Mucosa of rectum (tissue), 2 donors: ENCODE results near the gene LDLRAP1.

Source experiments
- H3K27ac ChIP-seq, 2 donors: one replicate each; pipeline ENCODE4 v1.7.0; 2013; ENCODE audit warnings: inconsistent platforms in 2 of 2, low read depth in 2 of 2, low read length in 2 of 2
- H3K27me3 ChIP-seq, 2 donors: one replicate each; pipeline ENCODE4 v1.7.0; 2013; ENCODE audit warnings: low read length in 2 of 2; ENCODE audit not compliant: control insufficient read depth in 2 of 2, insufficient read depth in 2 of 2
- H3K36me3 ChIP-seq, 2 donors: one replicate each; pipeline ENCODE4 v1.7.0; 2013; ENCODE audit warnings: low read length in 2 of 2; ENCODE audit not compliant: control insufficient read depth in 2 of 2, insufficient read depth in 2 of 2
- H3K4me1 ChIP-seq, 2 donors: one replicate each; pipeline ENCODE4 v1.7.0; 2013; ENCODE audit warnings: low read length in 2 of 2, mild to moderate bottlenecking in 1 of 2; ENCODE audit not compliant: control insufficient read depth in 2 of 2, insufficient read depth in 2 of 2
- H3K4me3 ChIP-seq, 2 donors: one replicate each; pipeline ENCODE4 v1.7.0; 2013; ENCODE audit warnings: low read length in 2 of 2
- H3K9ac ChIP-seq, 2 donors: one replicate each; pipeline ENCODE4 v1.7.0; 2013; ENCODE audit warnings: low read length in 2 of 2, low read depth in 1 of 2, mild to moderate bottlenecking in 1 of 2
- H3K9me3 ChIP-seq, 2 donors: one replicate each; pipeline ENCODE4 v1.7.0; 2013; ENCODE audit warnings: low read length in 2 of 2; ENCODE audit not compliant: control insufficient read depth in 2 of 2
- donor health status: healthy.
- donor health status: Normal muscosa, but diverticular disease.

Gene LDLRAP1

DNA sequence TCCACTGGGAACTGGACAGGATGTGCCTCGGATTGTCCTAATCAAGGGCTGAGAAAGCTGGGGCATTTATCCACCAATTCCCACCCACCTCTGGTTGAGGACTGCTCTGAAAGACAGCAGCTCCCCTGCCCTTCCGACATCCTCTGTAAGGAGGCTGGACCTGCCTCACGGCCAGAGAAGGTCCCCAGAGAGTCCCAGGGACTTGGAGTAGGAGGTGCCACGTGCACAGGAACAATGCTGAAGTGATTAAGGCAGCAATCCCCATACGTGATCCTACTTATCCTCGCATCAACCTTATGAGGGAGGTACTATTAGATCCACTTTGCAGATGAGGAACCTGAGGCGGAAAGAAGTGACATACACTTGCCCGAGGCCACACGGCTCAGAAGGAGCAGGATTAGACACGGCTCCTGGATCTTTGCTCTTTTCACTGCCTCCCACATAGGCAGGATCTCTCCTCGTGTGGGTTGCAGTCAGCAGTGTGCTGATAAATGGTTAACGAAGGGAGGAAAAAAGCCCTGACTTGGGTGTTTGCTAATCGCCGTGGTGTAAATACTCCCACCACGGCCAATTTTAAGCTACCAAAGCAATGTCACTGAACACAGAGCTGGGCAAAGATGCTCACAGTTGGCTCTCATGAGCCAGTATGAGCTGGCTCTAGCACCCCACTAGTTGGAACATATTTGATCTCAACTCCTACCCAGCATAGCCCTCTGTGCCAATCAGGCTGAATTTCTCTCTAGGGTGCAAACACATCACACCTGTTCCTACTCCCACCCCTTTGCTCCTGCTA lies 18.6 kb upstream of the LDLRAP1 start:
- Histone ChIP-seq H3K9me3 (no peaks in the 10 kb centered on the region), H3K36me3 (no peaks in the 10 kb centered on the region), H3K4me3 (no peak overlapping the region), H3K27me3 (peaks cover 0 to 6% of the 10 kb centered on the region in 2 donors), H3K4me1 (no peaks in the 10 kb centered on the region), H3K27ac (no peak overlapping the region), H3K9ac (no peak overlapping the region)

DNA sequence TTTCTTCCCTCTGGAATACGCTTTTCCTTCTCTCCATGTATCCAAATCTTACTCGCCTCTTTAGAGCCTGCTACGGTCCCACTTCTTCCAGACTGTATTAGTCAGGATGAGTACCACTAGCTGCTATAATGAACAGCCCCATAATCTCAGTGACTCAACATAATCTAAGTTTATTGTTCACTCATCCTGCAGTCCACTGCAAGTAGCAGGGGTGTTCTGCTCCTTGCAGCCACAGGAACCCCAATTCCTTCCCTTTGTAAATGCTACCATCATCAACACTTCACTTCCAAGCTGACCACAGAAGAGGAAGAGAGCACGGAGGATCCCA lies 18.1 kb upstream of the LDLRAP1 start:
- H3K27me3 ChIP-seq = peaks cover 0 to 6% of the 10 kb centered on the region in 2 donors
- no peaks in the 10 kb centered on the region for H3K4me1 ChIP-seq
- no peak overlapping the region for H3K4me3 ChIP-seq
- no peaks in the 10 kb centered on the region for H3K9me3 ChIP-seq
- no peak overlapping the region for H3K27ac ChIP-seq
- H3K36me3 ChIP-seq = no peaks in the 10 kb centered on the region
- H3K9ac ChIP-seq = no peak overlapping the region

DNA sequence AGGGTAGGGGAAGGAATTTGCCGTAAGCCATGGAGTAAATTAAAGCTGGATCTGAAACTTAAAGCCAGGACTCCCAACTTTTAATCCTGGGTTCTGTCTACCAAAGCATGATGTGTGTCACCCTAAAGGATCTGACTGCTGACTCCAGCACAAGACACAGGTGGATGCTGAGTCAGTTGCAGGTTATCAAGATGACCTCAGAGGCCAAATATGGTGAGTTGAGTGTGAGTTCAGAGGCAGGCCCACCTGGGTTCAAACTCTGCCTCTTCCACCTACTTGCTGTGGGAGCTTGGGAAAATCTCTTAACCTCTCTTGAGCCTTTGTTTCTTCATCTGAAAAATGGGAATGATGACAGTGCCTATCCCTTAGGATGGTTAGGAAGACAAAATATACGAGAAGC lies 16.7 kb upstream of the LDLRAP1 start:
- no peaks in the 10 kb centered on the region for H3K4me1 ChIP-seq
- no peak overlapping the region for H3K9ac ChIP-seq
- no peaks in the 10 kb centered on the region for H3K9me3 ChIP-seq
- no peaks in the 10 kb centered on the region for H3K36me3 ChIP-seq
- H3K27me3 ChIP-seq = peaks cover 0 to 6% of the 10 kb centered on the region in 2 donors
- H3K4me3 ChIP-seq = no peak overlapping the region
- H3K27ac ChIP-seq = no peak overlapping the region

DNA sequence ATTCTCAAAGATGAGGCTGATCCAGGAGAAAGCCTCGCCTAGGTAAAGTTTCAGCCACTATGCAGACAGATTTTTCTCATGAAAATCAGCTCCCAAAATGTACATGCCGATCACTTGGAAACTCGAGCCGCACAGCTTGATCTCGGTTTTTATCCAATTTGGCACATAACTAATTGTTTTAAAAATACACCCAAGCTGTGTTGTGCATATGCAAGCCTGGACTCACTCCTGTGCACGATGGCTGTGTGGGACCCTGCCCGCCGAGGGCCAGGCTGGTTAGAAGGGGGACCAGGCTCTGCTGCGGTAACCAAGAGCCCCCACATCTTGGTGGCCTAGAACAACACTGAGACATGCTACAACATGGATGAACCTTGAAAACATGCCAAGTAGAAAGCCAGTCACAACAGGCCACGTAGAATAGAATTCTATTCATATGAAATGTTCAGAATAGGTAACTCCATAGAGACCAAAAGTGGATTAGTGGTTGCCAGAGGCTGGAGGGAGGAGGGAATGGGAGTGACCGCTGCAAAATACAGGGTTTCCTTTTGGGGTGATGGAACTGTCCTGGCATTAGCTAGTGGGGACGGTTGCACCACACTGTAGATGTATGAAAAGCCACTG lies 16.1 kb upstream of the LDLRAP1 start:
- H3K4me1 ChIP-seq = no peaks in the 10 kb centered on the region
- H3K9me3 ChIP-seq = no peaks in the 10 kb centered on the region
- no peak overlapping the region for H3K9ac ChIP-seq
- H3K36me3 ChIP-seq = no peaks in the 10 kb centered on the region
- no peak overlapping the region for H3K4me3 ChIP-seq
- H3K27ac ChIP-seq = no peak overlapping the region
- H3K27me3 ChIP-seq = peaks cover 0 to 6% of the 10 kb centered on the region in 2 donors

DNA sequence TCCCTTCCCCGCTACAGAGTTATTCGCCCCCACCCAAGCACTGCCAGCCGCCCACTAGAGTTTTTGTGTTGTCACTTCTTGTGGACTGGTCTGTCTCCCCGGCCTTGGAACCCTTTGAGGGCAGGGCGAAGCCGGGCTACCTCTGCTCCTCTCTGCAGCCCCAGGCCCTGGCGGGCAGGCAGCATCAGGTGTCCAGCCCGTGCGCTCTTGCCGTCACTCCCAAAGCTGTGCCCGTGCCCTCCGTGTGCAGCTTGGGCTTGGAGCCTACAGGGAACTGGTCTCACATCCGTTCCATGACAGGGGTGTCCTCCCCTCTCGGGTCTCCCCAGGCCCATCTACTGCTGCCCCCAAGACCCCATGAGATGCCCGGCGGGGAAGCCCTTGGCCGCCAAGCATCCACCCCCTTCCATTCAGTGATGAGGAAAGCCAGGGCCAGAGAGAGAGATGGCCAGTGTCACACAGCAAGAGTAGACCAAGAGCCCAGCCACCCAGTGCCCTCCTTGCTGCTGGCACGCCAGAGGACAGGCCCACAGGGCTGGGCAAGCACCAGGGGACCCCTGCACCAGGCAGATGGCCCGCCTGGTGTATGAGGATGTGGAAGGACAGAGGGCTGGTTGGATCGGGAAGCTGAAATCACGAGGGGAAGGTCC lies 15.3 kb upstream of the LDLRAP1 start:
- H3K27me3 ChIP-seq = peaks cover 0 to 6% of the 10 kb centered on the region in 2 donors
- H3K9me3 ChIP-seq = no peaks in the 10 kb centered on the region
- no peak overlapping the region for H3K27ac ChIP-seq
- H3K4me1 ChIP-seq = no peaks in the 10 kb centered on the region
- H3K36me3 ChIP-seq = no peaks in the 10 kb centered on the region
- H3K4me3 ChIP-seq = no peak overlapping the region
- no peak overlapping the region for H3K9ac ChIP-seq

DNA sequence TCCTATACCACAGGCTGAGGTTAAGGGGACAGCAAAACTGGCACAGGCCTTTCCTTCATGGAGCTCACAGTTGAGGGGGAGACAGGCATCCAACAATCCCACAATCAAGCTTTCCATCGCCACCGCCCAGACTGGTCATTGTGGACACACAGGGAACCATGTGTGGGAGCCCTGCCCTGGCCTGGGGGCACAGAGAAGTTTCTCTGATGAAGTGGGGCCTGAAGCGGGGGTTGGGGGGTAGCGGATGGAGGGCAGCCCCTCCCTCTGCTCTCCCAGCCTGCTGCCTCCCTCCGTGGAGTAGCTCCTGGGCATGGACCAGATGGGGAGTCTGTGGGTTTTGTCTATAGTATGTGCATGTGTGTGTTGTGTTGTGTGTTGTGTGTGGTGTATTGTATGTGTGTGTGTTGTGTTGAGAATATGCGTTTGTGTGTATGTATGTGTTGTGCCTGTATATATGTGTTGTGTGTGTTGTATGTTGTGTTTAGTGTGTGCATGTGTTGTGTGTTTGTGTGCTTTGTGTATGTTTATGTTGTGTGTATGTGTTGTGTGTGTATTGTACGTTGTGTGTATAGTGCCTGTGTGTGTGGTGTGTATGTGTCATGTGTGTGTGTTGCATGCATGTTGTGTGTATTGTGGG lies 14.4 kb upstream of the LDLRAP1 start:
- H3K36me3 ChIP-seq = no peaks in the 10 kb centered on the region
- H3K4me1 ChIP-seq = no peaks in the 10 kb centered on the region
- H3K9ac ChIP-seq = no peak overlapping the region
- H3K27ac ChIP-seq = no peak overlapping the region
- no peak overlapping the region for H3K4me3 ChIP-seq
- no peaks in the 10 kb centered on the region for H3K9me3 ChIP-seq
- H3K27me3 ChIP-seq = peaks cover 0 to 6% of the 10 kb centered on the region in 2 donors

DNA sequence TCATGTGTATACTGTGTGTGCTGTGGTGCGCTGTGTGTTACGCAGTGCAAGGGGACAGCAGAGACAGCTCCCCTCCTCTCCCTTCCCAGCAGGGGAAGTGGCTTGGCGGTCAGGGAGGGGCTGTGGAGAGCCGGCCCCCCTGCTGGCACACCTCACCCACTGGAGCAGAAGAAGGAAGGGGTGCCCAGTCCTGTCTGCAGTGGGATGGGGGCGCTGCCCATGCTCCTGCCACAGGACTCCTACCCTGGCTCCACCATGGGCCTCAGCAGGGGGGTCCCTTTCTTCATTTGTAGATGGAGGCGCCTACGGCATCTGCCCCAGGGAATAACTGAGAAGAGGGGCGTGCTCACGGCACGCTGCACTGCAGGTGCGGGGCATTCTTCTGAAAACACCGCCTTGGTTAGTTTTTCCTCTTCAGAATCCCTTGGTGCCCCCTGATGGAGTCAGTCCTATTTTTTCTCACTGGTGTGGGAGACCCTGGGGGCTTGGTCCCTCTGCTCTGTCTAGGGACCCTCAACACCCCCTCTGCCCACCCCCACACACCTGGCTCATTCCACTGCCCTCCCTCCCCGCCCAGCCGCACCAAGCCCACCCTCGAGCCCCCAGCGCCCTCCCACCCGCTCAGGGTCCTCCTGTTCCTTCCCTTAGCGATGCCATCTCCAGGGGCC lies 13.8 kb upstream of the LDLRAP1 start:
- H3K4me3 ChIP-seq = no peak overlapping the region
- no peaks in the 10 kb centered on the region for H3K4me1 ChIP-seq
- H3K36me3 ChIP-seq = no peaks in the 10 kb centered on the region
- no peaks in the 10 kb centered on the region for H3K9me3 ChIP-seq
- H3K9ac ChIP-seq = no peak overlapping the region
- H3K27me3 ChIP-seq = peaks cover 0 to 1% of the 10 kb centered on the region in 2 donors
- H3K27ac ChIP-seq = no peak overlapping the region

DNA sequence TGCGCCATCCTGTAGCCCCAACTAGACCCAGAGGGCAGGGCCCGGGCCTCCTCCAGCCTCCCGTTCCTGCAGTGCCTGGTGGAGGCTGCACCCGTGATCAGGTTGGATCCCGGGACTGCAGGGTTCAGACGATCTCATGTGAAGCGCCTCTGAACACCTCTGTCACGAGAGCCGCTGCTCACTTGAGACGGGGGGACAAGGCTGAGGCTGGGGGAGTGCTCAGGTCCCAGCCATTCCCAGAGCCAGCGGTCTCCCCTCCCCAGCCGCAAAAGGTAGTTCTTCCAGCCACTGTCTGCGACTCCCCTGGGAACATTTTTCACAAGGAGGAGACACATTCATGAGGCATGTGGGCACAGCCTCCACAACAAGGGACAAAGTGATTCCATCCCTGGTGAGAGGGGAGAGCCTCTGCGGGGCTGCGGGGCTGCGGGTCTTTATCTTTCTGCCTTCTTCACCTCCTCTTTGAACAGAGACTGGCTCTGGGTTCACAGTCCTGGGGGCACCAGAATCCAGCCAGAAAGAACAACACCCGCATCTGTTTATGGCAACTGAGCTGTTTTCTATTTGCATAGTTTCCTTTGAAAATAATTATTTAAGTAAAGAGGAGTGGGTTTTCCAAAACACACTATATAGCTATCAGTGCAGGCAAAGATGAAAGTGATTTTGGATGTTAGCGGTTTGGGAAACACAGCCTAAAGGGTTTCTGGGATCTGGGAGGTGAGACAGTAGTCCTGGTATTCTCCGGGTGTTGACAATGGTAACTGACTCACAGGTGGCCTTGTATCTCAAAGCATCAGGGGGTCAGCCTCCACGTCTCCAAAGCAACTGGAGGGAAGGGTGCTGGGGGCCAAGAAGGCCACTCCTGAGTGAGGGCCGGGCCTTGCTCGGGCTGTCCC lies 13.0 kb upstream of the LDLRAP1 start:
- no peak overlapping the region for H3K9ac ChIP-seq
- no peaks in the 10 kb centered on the region for H3K36me3 ChIP-seq

DNA sequence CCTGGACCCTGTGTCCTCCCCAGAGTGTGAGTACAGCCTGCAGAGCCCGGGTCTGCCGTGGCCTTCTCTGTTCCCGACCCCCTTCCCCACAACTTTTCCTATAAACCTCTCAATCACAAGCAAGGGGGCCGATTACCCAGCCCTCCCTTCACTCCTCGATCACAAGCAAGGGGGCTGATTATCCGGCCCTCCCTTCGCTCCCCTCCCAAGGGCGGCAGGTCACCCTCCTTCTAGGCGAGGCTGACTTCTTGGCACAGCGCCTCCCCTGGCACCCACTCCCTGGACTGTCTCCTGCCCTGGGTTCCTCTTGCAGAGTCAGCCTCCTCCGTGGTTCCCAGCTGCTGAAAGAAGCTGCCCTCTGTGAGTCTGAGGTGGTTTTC lies 12.3 kb upstream of the LDLRAP1 start:
- Histone ChIP-seq H3K4me1 (no peaks in the 10 kb centered on the region), H3K27ac (no peak overlapping the region), H3K36me3 (no peaks in the 10 kb centered on the region), H3K9ac (no peak overlapping the region), H3K9me3 (no peaks in the 10 kb centered on the region), H3K27me3 (no peaks in the 10 kb centered on the region), H3K4me3 (no peak overlapping the region)

More for the DNA sequence above, 13.0 kb upstream of the LDLRAP1 start:
- H3K27me3 ChIP-seq = no peaks in the 10 kb centered on the region
- no peak overlapping the region for H3K27ac ChIP-seq
- H3K4me3 ChIP-seq = no peak overlapping the region
- no peaks in the 10 kb centered on the region for H3K9me3 ChIP-seq
- no peaks in the 10 kb centered on the region for H3K4me1 ChIP-seq
